DND-41 (cell line): Measurements from ENCODE around the gene GATAD2B.

Experiments used
- CTCF ChIP-seq: IDR thresholded peaks from 2 replicates; pipeline ENCODE4 v1.5.1; 2012; ENCODE audit warnings: borderline replicate concordance, low read length, moderate library complexity, mild to moderate bottlenecking; ENCODE audit not compliant: poor library complexity, severe bottlenecking; ENCODE audit errors: extremely low read depth
- EZH2 ChIP-seq: IDR thresholded peaks from 3 replicates; pipeline ENCODE4 v1.6.1; 2012; ENCODE audit warnings: borderline replicate concordance, low read depth, mild to moderate bottlenecking, moderate library complexity, low read length, inconsistent platforms; ENCODE audit not compliant: severe bottlenecking

DNA sequence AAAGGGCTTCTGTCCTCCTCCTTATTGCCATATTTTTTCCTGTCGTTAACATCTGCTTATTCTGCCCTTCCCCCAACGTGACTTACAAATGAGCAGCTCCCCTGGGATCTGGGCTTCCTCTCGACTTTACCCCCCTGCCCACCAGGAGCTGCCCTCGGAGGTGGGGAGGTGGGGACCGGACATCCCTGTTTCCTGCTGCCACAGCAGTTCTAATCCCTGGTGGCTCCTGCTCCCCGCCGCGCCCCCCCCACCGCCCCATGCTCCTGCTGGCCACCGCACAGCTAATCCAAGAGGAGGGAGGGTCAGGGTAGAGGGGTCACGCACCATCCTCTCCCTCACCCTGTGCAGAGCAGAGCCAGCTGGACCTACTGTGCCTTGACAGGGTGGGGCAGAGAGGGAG is 152.0 kb downstream of the GATAD2B start:
- no peak for TF ChIP-seq CTCF
- no peak for TF ChIP-seq EZH2
